Stimulated activated CD4-positive, alpha-beta T cell treated with anti-CD3 and anti-CD28 coated beads, Interleukin-15, amount 100 ng/mL, for 48 hours (primary cell): Measurements from ENCODE around the gene SLC44A3.

Experiments
- DNase-seq, 2 donors: peaks; one replicate each; pipeline ENCODE4 v3.0.0-alpha.2; 2020; ENCODE audit warnings: low read depth in 2 of 2

SLC44A3 gene

GRCh38 chr1:94908190-94908589 is 88.0 kb downstream of the SLC44A3 start:
- no peak for DNase-seq

- DNase-seq = no peak
Measured at GRCh38 chr1:94908965-94909364, 88.8 kb downstream of the SLC44A3 start.

- DNase-seq = no peak
Measured at GRCh38 chr1:94909486-94909885, 89.3 kb downstream of the SLC44A3 start.

GRCh38 chr1:94912263-94913184 is 92.4 kb downstream of the SLC44A3 start:
- no peak for DNase-seq

GRCh38 chr1:94917251-94917650 is 97.1 kb downstream of the SLC44A3 start:
- DNase-seq = no peak

GRCh38 chr1:94919241-94920030 is 99.3 kb downstream of the SLC44A3 start:
- no peak for DNase-seq

GRCh38 chr1:94920061-94920460 is 99.9 kb downstream of the SLC44A3 start:
- DNase-seq = no peak

- DNase-seq = no peak
Measured at GRCh38 chr1:94921977-94922376, 101.8 kb downstream of the SLC44A3 start.

GRCh38 chr1:94922761-94923331 is 102.7 kb downstream of the SLC44A3 start:
- no peak for DNase-seq

- no peak for DNase-seq
Measured at GRCh38 chr1:94925004-94925403, 104.8 kb downstream of the SLC44A3 start.

- no peak for DNase-seq
Measured at GRCh38 chr1:94925561-94926125, 105.5 kb downstream of the SLC44A3 start.

GRCh38 chr1:94926126-94926914 is 106.2 kb downstream of the SLC44A3 start:
- no peak for DNase-seq

- DNase-seq = peak; percentile 47 to 64
Measured at GRCh38 chr1:94926915-94927404, 106.8 kb downstream of the SLC44A3 start, which contains the start of gene CNN3. Gene CNN3, minus strand, starts transcription at chr1:94927110. Its CDS starts 216 bp downstream, at chr1:94926894.

- DNase-seq = no peak
Measured at GRCh38 chr1:94927405-94928175, 107.4 kb downstream of the SLC44A3 start.

GRCh38 chr1:94928293-94928939 is 108.3 kb downstream of the SLC44A3 start:
- no peak for DNase-seq

- no peak for DNase-seq
Measured at GRCh38 chr1:94929351-94930217, 109.4 kb downstream of the SLC44A3 start.

- DNase-seq = no peak
Measured at GRCh38 chr1:94931254-94931841, 111.2 kb downstream of the SLC44A3 start.

GRCh38 chr1:94934551-94934950 is 114.4 kb downstream of the SLC44A3 start:
- DNase-seq = no peak
